Measurements from ENCODE around the gene FOXRED2. TPM values are rescaled to one million over a fixed set of nuclear protein-coding genes. Genes with fewer than 3 reads are reported as not detected.

Gene FOXRED2
- total RNA-seq, 2 donors from 2014 or later, result 28.3 to 33.3 TPM

GRCh38 chr22:36550701-36551495 is 44.1 kb upstream of the FOXRED2 start:
- WGBS, 2 experiments (ENCODE audit: insufficient coverage in 1 of 2, insufficient read length in 1 of 2), result 89 to 91% methylated on average over 12 of the region's 13 CpGs
- no peaks in the 10 kb centered on the region for H3K4me1 ChIP-seq (ENCODE audit: control insufficient read depth, insufficient read depth, low read length)
- no peak overlapping the region for H3K27ac ChIP-seq (ENCODE audit: low read depth, low read length)
- peaks cover 1% of the 10 kb centered on the region for H3K4me1 Mint-ChIP-seq
- peaks cover 8% of the 10 kb centered on the region for H3K27me3 Mint-ChIP-seq (ENCODE audit: insufficient read depth)
- peak; percentile 32 for DNase-seq
- no peak overlapping the region for H3K27ac Mint-ChIP-seq
- H3K9me3 Mint-ChIP-seq, result no peaks in the 10 kb centered on the region
- H3K27me3 ChIP-seq (ENCODE audit: control insufficient read depth, insufficient read depth, low read length, poor library complexity, severe bottlenecking), result peaks cover 9% of the 10 kb centered on the region
- no peak overlapping the region for H3K4me3 Mint-ChIP-seq
- no peaks in the 10 kb centered on the region for H3K36me3 ChIP-seq (ENCODE audit: control insufficient read depth, insufficient read depth, low read length)
- H3K36me3 Mint-ChIP-seq (ENCODE audit: low read depth), result no peaks in the 10 kb centered on the region
- H3K9me3 ChIP-seq (ENCODE audit: control insufficient read depth, low read length), result no peaks in the 10 kb centered on the region
- TF ChIP-seq CTCF (conservative IDR thresholded peaks at IDR 0.05), result no peak
- H3K4me3 ChIP-seq (ENCODE audit: low read length), result no peak overlapping the region
- no peak overlapping the region for H3K9ac ChIP-seq (ENCODE audit: extremely low read depth, low read length, poor library complexity, severe bottlenecking)

- peak; percentile 32 for DNase-seq
- Histone ChIP-seq H3K27me3 (ENCODE audit: control insufficient read depth, insufficient read depth, low read length, poor library complexity, severe bottlenecking) (peaks cover 9% of the 10 kb centered on the region), H3K4me3 (ENCODE audit: low read length) (no peak overlapping the region), H3K36me3 (ENCODE audit: control insufficient read depth, insufficient read depth, low read length) (no peaks in the 10 kb centered on the region), H3K27ac (ENCODE audit: low read depth, low read length) (no peak overlapping the region), H3K9ac (ENCODE audit: extremely low read depth, low read length, poor library complexity, severe bottlenecking) (no peak overlapping the region), H3K4me1 (ENCODE audit: control insufficient read depth, insufficient read depth, low read length) (no peaks in the 10 kb centered on the region), H3K9me3 (ENCODE audit: control insufficient read depth, low read length) (no peaks in the 10 kb centered on the region)
- Mint-ChIP-seq H3K36me3 (ENCODE audit: low read depth) (no peaks in the 10 kb centered on the region), H3K9me3 (no peaks in the 10 kb centered on the region), H3K27ac (no peak overlapping the region), H3K4me3 (no peak overlapping the region), H3K27me3 (ENCODE audit: insufficient read depth) (peaks cover 7% of the 10 kb centered on the region), H3K4me1 (peaks cover 1% of the 10 kb centered on the region)
- WGBS, 2 experiments (ENCODE audit: insufficient coverage in 1 of 2, insufficient read length in 1 of 2), result 87 to 100% methylated on average over 1 to 5 of the region's 5 CpGs
- TF ChIP-seq CTCF (conservative IDR thresholded peaks at IDR 0.05), result no peak
Observed at GRCh38 chr22:36549033-36549432, 42.2 kb upstream of the FOXRED2 start.

GRCh38 chr22:36548606-36549005 is 41.8 kb upstream of the FOXRED2 start:
- peak overlapping the region; percentile 53 for H3K27ac Mint-ChIP-seq
- peaks cover 7% of the 10 kb centered on the region for H3K27me3 Mint-ChIP-seq (ENCODE audit: insufficient read depth)
- H3K4me1 Mint-ChIP-seq, result peaks cover 1% of the 10 kb centered on the region
- H3K4me3 ChIP-seq (ENCODE audit: low read length), result no peak overlapping the region
- H3K9me3 Mint-ChIP-seq, result no peaks in the 10 kb centered on the region
- H3K4me3 Mint-ChIP-seq, result no peak overlapping the region
- no peak for TF ChIP-seq CTCF (conservative IDR thresholded peaks at IDR 0.05)
- no peaks in the 10 kb centered on the region for H3K36me3 ChIP-seq (ENCODE audit: control insufficient read depth, insufficient read depth, low read length)
- H3K4me1 ChIP-seq (ENCODE audit: control insufficient read depth, insufficient read depth, low read length), result no peaks in the 10 kb centered on the region
- no peak overlapping the region for H3K9ac ChIP-seq (ENCODE audit: extremely low read depth, low read length, poor library complexity, severe bottlenecking)
- H3K36me3 Mint-ChIP-seq (ENCODE audit: low read depth), result no peaks in the 10 kb centered on the region
- H3K9me3 ChIP-seq (ENCODE audit: control insufficient read depth, low read length), result no peaks in the 10 kb centered on the region
- H3K27me3 ChIP-seq (ENCODE audit: control insufficient read depth, insufficient read depth, low read length, poor library complexity, severe bottlenecking), result peaks cover 9% of the 10 kb centered on the region
- 58 to 68% methylated on average over 9 to 14 of the region's 14 CpGs for whole genome bisulfite sequencing, 2 experiments (ENCODE audit: insufficient coverage in 1 of 2, insufficient read length in 1 of 2)
- H3K27ac ChIP-seq (ENCODE audit: low read depth, low read length), result no peak overlapping the region
- peak; percentile 68 for DNase-seq
